ENCODE measurements around the gene NRCAM.

NRCAM gene

GRCh38 chr7:108291791-108292440 is 164.3 kb downstream of the NRCAM start:
- ATAC-seq (ENCODE audit: low read depth) (no peak), DNase-seq (ENCODE audit: low spot score) (no peak)
- Histone ChIP-seq H3K27me3 (ENCODE audit: insufficient read depth, poor library complexity, severe bottlenecking) (no peaks in the 10 kb centered on the region), H3K4me1 (ENCODE audit: insufficient read depth, poor library complexity, severe bottlenecking) (no peaks in the 10 kb centered on the region), H3K36me3 (ENCODE audit: low read depth) (no peaks in the 10 kb centered on the region), H3K27ac (ENCODE audit: poor library complexity, severe bottlenecking) (no peak overlapping the region), H3K9me3 (ENCODE audit: severe bottlenecking) (no peaks in the 10 kb centered on the region), H3K4me3 (ENCODE audit: severe bottlenecking) (no peak overlapping the region)
- TF ChIP-seq CTCF (IDR thresholded peaks at IDR 0.05; ENCODE audit: poor library complexity, severe bottlenecking), result no peak

- no peaks in the 10 kb centered on the region for H3K27me3 ChIP-seq (ENCODE audit: insufficient read depth, poor library complexity, severe bottlenecking)
- ATAC-seq (ENCODE audit: low read depth), result no peak
- peaks cover 5% of the 10 kb centered on the region for H3K4me1 ChIP-seq (ENCODE audit: insufficient read depth, poor library complexity, severe bottlenecking)
- TF ChIP-seq CTCF (IDR thresholded peaks at IDR 0.05; ENCODE audit: poor library complexity, severe bottlenecking), result no peak
- no peak for DNase-seq (ENCODE audit: low spot score)
- H3K9me3 ChIP-seq (ENCODE audit: severe bottlenecking), result no peaks in the 10 kb centered on the region
- no peak overlapping the region for H3K27ac ChIP-seq (ENCODE audit: poor library complexity, severe bottlenecking)
- H3K36me3 ChIP-seq (ENCODE audit: low read depth), result no peaks in the 10 kb centered on the region
- no peak overlapping the region for H3K4me3 ChIP-seq (ENCODE audit: severe bottlenecking)
These were observed 165.1 kb downstream of the NRCAM start for GRCh38 chr7:108291152-108291508.

- Histone ChIP-seq H3K4me3 (ENCODE audit: severe bottlenecking) (no peak overlapping the region), H3K4me1 (ENCODE audit: insufficient read depth, poor library complexity, severe bottlenecking) (peaks cover 5% of the 10 kb centered on the region), H3K27ac (ENCODE audit: poor library complexity, severe bottlenecking) (no peak overlapping the region), H3K36me3 (ENCODE audit: low read depth) (no peaks in the 10 kb centered on the region), H3K27me3 (ENCODE audit: insufficient read depth, poor library complexity, severe bottlenecking) (no peaks in the 10 kb centered on the region), H3K9me3 (ENCODE audit: severe bottlenecking) (no peaks in the 10 kb centered on the region)
- no peak for TF ChIP-seq CTCF (IDR thresholded peaks at IDR 0.05; ENCODE audit: poor library complexity, severe bottlenecking)
- DNase-seq (ENCODE audit: low spot score) (no peak), ATAC-seq (ENCODE audit: low read depth) (no peak)
These were observed 165.6 kb downstream of the NRCAM start for GRCh38 chr7:108290459-108291151.

GRCh38 chr7:108289852-108290251 is 166.4 kb downstream of the NRCAM start:
- H3K4me3 ChIP-seq (ENCODE audit: severe bottlenecking), result no peak overlapping the region
- DNase-seq (ENCODE audit: low spot score) (no peak), ATAC-seq (ENCODE audit: low read depth) (no peak)
- no peak for TF ChIP-seq CTCF (IDR thresholded peaks at IDR 0.05; ENCODE audit: poor library complexity, severe bottlenecking)
- H3K36me3 ChIP-seq (ENCODE audit: low read depth), result no peaks in the 10 kb centered on the region
- H3K9me3 ChIP-seq (ENCODE audit: severe bottlenecking), result no peaks in the 10 kb centered on the region
- no peaks in the 10 kb centered on the region for H3K27me3 ChIP-seq (ENCODE audit: insufficient read depth, poor library complexity, severe bottlenecking)
- H3K27ac ChIP-seq (ENCODE audit: poor library complexity, severe bottlenecking), result no peak overlapping the region
- peaks cover 5% of the 10 kb centered on the region for H3K4me1 ChIP-seq (ENCODE audit: insufficient read depth, poor library complexity, severe bottlenecking)

- no peak overlapping the region for H3K4me3 ChIP-seq (ENCODE audit: severe bottlenecking)
- no peaks in the 10 kb centered on the region for H3K27me3 ChIP-seq (ENCODE audit: insufficient read depth, poor library complexity, severe bottlenecking)
- peaks cover 5% of the 10 kb centered on the region for H3K4me1 ChIP-seq (ENCODE audit: insufficient read depth, poor library complexity, severe bottlenecking)
- H3K36me3 ChIP-seq (ENCODE audit: low read depth), result no peaks in the 10 kb centered on the region
- H3K27ac ChIP-seq (ENCODE audit: poor library complexity, severe bottlenecking), result no peak overlapping the region
- no peak for TF ChIP-seq CTCF (IDR thresholded peaks at IDR 0.05; ENCODE audit: poor library complexity, severe bottlenecking)
- H3K9me3 ChIP-seq (ENCODE audit: severe bottlenecking), result no peaks in the 10 kb centered on the region
- ATAC-seq (ENCODE audit: low read depth), result no peak
- no peak for DNase-seq (ENCODE audit: low spot score)
These were observed 168.4 kb downstream of the NRCAM start for GRCh38 chr7:108287857-108288256.

Data from RWPE2 (cell line).